Mucosa of gallbladder (tissue), 1 donor: Measurements from ENCODE around the gene PIGR. TPM values are rescaled to one million over a fixed set of nuclear protein-coding genes. Genes with fewer than 3 reads are reported as not detected.
A peak's percentile ranks its signal among the peaks of the same experiment; 100 is the strongest.

Experiments
- DNase-seq: peaks from one replicate; pipeline ENCODE4 v3.0.0-alpha.2; 2020; ENCODE audit warnings: low spot score
- total RNA-seq: library from RNA; stranded (reverse); gene quantifications from one replicate; pipeline ENCODE4 v1.2.1, GENCODE V29; 2021
- donor health status: DM: no; HTN: no; CAD: no.

PIGR gene
- total RNA-seq, 1 donor from 2014 or later: 2,875 TPM

DNA sequence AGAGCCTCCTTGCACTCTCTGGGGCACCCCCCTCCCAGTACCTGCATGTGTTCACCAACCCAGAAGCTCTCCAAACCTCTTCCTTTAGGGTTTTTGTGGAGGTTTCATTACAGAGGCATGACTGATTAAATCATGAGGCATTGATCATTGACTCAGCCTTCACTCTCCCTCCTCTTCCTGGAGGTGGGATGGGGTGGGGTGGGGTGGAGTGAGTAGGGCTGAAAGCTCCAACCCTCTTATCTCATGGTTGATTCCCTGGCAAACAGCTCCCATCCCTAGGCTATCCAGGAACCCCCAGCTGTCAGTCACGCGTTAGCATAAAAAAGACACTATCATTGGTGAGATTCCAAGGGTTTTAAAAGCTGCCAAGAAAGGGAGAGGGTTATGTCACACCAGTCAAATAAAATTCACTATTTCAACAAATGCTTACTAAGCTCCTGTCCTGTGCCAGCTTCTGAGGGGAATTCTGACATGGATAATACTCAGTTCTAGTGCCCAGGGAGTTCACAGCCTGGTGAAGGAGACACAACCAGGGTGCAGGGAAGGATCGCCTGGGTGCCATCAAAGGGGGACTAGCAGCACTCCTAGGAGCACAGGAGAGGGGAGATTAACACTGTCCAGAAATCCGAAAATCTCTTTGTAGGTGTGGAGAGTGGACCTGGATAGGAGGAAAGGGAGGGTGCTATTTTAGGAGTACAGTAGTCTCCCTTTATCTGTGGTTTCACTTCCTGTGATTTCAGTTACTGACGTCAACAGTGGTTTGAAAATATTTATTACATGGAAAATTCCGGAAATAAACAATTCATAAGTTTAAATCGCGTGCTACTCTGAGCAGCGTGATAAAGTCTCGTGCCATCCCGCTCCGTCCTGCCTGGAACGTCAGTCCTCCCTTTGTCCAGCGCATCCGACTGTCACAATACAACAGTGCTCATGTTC is 55.9 kb downstream of the PIGR start:
- DNase-seq: peak; percentile 42

DNA sequence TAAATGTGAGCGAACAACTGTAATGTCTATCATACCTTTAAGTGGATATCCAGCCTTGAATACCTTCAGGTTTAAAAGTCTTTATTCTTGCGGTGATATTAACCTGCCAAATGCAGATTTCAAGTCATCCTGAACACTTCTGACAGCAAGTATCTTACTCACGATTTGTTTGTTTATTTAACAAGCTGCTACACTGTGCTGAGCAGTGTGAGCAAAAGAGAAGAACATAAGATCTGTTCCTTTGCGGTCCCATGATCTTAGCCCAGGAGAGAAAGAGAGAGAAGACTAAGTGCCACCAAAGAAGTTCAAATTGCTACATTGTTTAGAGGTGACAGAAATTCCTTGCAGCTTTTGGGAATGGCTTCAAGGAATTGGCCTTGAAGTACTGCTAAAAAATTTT is 58.6 kb downstream of the PIGR start:
- DNase-seq: no peak

DNA sequence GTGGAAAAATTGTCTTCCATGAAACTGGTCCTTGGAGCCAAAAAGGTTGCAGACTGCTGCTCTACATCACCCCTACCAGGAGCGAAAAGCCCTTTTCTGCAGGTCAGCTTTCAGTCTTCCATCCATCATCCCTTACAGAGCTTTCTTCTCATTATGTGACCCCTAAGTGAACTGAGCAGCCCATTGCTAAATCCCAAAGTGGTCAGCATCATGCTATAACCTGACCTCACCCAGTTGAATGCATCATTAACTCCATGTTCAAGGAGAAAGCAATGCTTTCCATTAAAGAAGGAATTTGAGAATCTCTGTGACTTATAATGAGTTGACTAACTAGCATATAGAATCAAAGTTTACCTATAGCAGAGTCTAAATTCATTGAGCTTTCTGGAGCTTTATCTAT is 59.4 kb downstream of the PIGR start:
- DNase-seq: no peak

- DNase-seq: no peak
These were observed 60.8 kb downstream of the PIGR start for GRCh38 chr1:206885341-206886060.

GRCh38 chr1:206883876-206884275 is 62.4 kb downstream of the PIGR start:
- no peak for DNase-seq

DNA sequence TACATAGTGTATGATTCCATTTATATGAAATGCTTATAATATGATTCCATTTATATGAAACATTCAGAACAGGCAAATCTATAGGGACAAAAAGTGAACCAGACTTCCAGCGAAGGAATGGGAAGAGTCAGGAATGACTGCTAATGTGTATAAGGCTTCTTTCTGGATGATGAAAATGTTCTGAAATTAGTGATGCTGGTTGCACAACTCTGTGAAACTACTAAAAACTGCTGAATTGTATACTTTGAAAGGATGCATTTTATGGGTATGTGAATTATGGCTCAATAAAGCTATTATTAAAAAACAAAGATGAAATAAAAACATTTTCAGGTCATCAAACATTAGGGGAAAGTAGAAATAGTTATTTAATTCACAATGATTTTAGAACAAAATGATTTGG is 63.1 kb downstream of the PIGR start:
- no peak for DNase-seq

GRCh38 chr1:206882555-206882954 is 63.7 kb downstream of the PIGR start:
- DNase-seq: no peak

DNA sequence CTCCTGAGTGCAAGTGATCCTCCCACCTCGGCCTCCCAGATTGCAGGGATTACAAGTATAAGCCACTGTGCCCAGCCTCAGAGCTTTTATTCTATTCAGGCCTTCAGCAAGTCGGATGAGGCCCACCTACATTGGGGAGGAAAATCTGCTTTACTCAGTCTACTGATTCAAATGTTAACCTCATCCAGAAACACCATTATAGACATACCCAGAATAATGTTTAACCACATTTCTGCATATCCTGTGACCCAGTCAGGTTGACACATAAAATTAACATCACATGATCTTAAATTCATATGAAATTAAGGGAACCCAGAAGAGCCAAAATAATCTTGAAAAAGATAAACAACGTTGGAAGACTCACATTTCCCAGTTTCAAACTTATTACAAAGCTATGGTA is 66.0 kb downstream of the PIGR start:
- no peak for DNase-seq

Other genes with a start within 250 kb of the PIGR start
- not detected for gene IL19, start 175.7 kb downstream of the PIGR start, total RNA-seq
- 1.4 TPM for gene IL10, start 174.0 kb downstream of the PIGR start, total RNA-seq
- not detected for gene IL20, start 80.8 kb downstream of the PIGR start, total RNA-seq
- gene IL24, start 49.0 kb downstream of the PIGR start, total RNA-seq: not detected
- gene FCMR, start 24.5 kb downstream of the PIGR start, total RNA-seq: 8.0 TPM
- 0.46 TPM for gene FCAMR, start 24.0 kb upstream of the PIGR start, total RNA-seq
- gene C1orf116, start 86.3 kb upstream of the PIGR start, total RNA-seq: 45.1 TPM
- gene YOD1, start 104.7 kb upstream of the PIGR start, total RNA-seq: 4.5 TPM
- gene PFKFB2, start 106.8 kb upstream of the PIGR start, total RNA-seq: 17.9 TPM
- 4.1 TPM for gene C4BPB, start 142.4 kb upstream of the PIGR start, total RNA-seq
- gene C4BPA, start 157.8 kb upstream of the PIGR start, total RNA-seq: 2.3 TPM